GM19193 (cell line): ENCODE results near the gene CASP10.

Experiments
- POLR2A ChIP-seq: IDR thresholded peaks from 4 replicates; pipeline ENCODE4 v1.6.1; 2011; ENCODE audit not compliant: insufficient read depth, insufficient read length; ENCODE audit errors: extremely low read depth

CASP10 gene

GRCh38 chr2:201180010-201180409 lies 2.9 kb upstream of the CASP10 start:
- TF ChIP-seq POLR2A, result no peak

GRCh38 chr2:201183365-201183727 lies 405 bp downstream of the CASP10 start:
- TF ChIP-seq POLR2A, result no peak

GRCh38 chr2:201185863-201186262 lies 2.9 kb downstream of the CASP10 start:
- no peak for TF ChIP-seq POLR2A

DNA sequence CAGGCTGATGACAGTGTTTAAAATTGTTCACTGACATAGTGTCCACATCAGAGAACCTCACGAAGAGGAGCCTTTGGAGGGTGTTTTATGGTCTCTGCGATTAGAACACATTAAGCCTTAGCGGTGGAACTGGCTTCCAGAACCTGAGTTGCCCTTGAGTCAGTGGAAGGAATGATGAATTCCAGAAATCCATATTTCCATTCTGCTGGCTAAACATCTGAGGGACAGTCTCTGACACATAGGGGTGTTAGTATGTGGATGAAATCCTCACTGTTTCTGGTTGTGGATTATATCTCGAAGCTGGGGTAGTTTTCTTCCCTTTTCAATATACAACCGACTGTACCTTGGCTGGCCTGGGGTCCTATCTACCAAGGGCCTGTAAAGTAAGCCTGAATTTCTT lies 4.0 kb downstream of the CASP10 start:
- no peak for TF ChIP-seq POLR2A

- no peak for TF ChIP-seq POLR2A
Observed at GRCh38 chr2:201188449-201188848, 5.5 kb downstream of the CASP10 start.

- TF ChIP-seq POLR2A, result no peak
Observed at GRCh38 chr2:201191132-201191875, 8.4 kb downstream of the CASP10 start.

- TF ChIP-seq POLR2A, result no peak
Observed at GRCh38 chr2:201194097-201194496, 11.2 kb downstream of the CASP10 start.

- no peak for TF ChIP-seq POLR2A
Observed at GRCh38 chr2:201195331-201195730, 12.4 kb downstream of the CASP10 start.

- TF ChIP-seq POLR2A, result no peak
Observed at GRCh38 chr2:201196003-201196402, 13.1 kb downstream of the CASP10 start.

- TF ChIP-seq POLR2A, result no peak
Observed at GRCh38 chr2:201196803-201197202, 13.9 kb downstream of the CASP10 start.

- no peak for TF ChIP-seq POLR2A
Observed at GRCh38 chr2:201197781-201198180, 14.8 kb downstream of the CASP10 start.

DNA sequence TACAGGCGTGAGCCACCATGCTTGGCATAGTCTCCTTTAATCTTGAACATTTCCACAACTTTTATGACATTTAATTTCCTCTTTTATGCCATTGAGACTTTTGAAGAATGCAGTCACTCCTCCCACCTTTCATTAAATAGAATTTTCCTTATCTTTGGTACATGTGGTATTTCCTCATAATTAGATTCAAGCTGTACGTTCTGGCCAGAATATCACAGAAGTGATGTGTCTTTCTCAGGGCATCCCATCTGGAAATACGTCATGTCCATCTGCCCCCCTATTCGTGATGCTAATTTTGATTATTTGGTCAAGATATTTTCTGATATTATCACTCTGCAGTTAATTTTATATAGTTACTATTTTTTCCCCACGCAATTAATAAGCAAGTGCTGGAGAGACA lies 16.9 kb downstream of the CASP10 start:
- TF ChIP-seq POLR2A, result no peak

DNA sequence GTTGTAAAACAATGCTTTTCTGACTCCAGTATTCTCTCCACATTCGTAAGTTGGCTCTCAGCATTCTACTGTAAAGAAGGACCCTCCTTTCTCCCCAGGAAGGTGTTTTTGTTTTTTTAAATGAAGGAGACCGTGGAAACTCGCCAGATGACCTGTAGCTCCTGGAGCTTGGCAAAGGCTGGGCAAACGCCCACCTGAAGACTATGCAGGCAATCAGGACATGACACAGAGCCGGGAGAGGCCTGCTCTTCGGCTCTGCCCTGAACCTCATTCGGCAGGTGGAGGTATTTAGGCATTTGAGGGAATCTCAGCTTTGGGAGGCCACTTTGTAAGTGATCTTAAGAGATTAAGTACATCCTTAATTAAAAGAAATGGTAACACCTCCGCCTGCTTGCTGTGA lies 17.4 kb downstream of the CASP10 start:
- no peak for TF ChIP-seq POLR2A

- TF ChIP-seq POLR2A, result no peak
Observed at GRCh38 chr2:201201371-201201770, 18.4 kb downstream of the CASP10 start.

- TF ChIP-seq POLR2A, result no peak
Observed at GRCh38 chr2:201203916-201204654, 21.1 kb downstream of the CASP10 start.
